Right lobe of liver (tissue), 4 donors: ENCODE results near the gene IGF2R.

Experiments used
- POLR2A ChIP-seq: fragments of 450-650 bp; IDR thresholded peaks from one replicate; pipeline ENCODE4 v1.6.1; 2017; ENCODE audit warnings: antibody characterized with exemption, mild to moderate bottlenecking
- TF ChIP-seq, protein P1 (sequence below), 4 donors: fragments of 200-600 bp in 3 of 4; fragments of 450-650 bp in 1 of 4; IDR thresholded peaks; one replicate each; pipeline versions ENCODE4 v1.5.1 to v1.8.0; 2016 to 2022; ENCODE audit warnings: antibody characterized with exemption in 4 of 4, mild to moderate bottlenecking in 2 of 4
- donor health status: DM: no; HTN: no; CAD: no.
- donor health status: DM: no; HTN: no; CAD: no.
- donor health status: DM: no; HTN: yes; CAD: no.

DNA sequence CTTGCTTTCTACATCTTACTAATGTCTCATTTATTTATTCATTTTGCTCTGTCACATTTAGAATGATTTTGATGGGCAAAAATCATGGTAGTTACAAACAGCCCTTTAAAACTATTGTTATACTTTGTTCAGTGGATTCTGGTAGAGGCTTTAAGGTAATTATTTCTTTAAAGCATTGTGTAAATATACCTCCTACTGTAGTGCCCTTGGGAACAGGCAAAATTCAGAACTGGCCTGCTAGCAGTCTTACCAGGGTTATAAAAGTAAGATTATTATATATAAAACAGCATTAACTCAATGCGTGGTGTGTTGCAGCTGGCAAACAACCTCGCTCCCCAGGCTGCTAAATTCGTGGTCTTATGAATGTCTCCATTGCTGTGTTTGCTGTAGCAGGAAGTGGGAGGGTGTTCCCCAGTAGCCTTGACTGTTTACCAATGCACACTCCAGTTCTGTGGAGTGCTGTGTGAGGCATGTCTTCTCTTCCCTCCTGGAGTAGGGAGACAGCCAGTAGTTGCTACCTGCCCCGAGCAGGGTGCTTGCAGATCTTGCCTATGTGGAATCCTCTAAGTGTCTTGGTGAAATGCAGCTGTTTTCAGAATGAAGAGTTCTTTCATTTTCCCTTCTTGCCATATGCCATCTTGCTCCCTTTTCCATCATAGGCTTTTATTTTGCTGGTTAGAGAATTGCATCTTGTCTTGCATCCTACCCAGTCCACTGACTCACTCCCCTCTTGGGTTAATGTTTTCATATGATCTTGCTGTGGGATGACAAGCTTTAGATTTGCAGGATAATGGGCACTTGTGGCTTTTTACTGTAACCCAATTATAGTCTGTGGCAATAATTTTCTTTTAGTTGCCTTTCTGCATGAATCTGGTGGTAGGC lies 45.3 kb downstream of the IGF2R start:
- TF ChIP-seq, protein P1, sequence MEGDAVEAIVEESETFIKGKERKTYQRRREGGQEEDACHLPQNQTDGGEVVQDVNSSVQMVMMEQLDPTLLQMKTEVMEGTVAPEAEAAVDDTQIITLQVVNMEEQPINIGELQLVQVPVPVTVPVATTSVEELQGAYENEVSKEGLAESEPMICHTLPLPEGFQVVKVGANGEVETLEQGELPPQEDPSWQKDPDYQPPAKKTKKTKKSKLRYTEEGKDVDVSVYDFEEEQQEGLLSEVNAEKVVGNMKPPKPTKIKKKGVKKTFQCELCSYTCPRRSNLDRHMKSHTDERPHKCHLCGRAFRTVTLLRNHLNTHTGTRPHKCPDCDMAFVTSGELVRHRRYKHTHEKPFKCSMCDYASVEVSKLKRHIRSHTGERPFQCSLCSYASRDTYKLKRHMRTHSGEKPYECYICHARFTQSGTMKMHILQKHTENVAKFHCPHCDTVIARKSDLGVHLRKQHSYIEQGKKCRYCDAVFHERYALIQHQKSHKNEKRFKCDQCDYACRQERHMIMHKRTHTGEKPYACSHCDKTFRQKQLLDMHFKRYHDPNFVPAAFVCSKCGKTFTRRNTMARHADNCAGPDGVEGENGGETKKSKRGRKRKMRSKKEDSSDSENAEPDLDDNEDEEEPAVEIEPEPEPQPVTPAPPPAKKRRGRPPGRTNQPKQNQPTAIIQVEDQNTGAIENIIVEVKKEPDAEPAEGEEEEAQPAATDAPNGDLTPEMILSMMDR (IDR thresholded peaks at IDR 0.05) = no peak
- TF ChIP-seq POLR2A = no peak
